DND-41 (cell line): ENCODE measurements around the gene CTNNA3.

Experiments
- ATAC-seq: fragments of 200-7000 bp; cut with Tn5 transposase; 3 replicates; pipeline ENCODE4 v1.9.1; 2021; ENCODE audit warnings: low read depth; ENCODE audit not compliant: insufficient read depth
- DNase-seq: peaks from one replicate; pipeline ENCODE4 v3.0.0-alpha.2; 2020
- H2AFZ ChIP-seq: 2 replicates; pipeline ENCODE4 v1.6.0; 2012; ENCODE audit warnings: low read depth, low read length
- H3K27ac ChIP-seq: 2 replicates; pipeline ENCODE4 v1.5.1; 2012; ENCODE audit warnings: low read length, inconsistent platforms
- H3K27me3 ChIP-seq: fragments of 200-600 bp; sonication (generic); 2 replicates; pipeline ENCODE4 v1.6.0; 2012; ENCODE audit warnings: low read length, mild to moderate bottlenecking, inconsistent platforms; ENCODE audit not compliant: insufficient read depth, poor library complexity
- H3K36me3 ChIP-seq: 2 replicates; pipeline ENCODE4 v1.5.1; 2012; ENCODE audit warnings: low read length, inconsistent platforms; ENCODE audit not compliant: insufficient read depth
- H3K4me1 ChIP-seq: 2 replicates; pipeline ENCODE4 v1.5.1; 2012; ENCODE audit warnings: mild to moderate bottlenecking, low read length; ENCODE audit not compliant: insufficient read depth
- H3K4me2 ChIP-seq: 2 replicates; pipeline ENCODE4 v1.6.0; 2012; ENCODE audit warnings: mild to moderate bottlenecking, moderate library complexity, low read length, inconsistent platforms; ENCODE audit not compliant: insufficient read depth
- H3K4me3 ChIP-seq, 2 experiments: fragments of 200-600 bp in 1 of 2; shearing (Covaris generic) in 1 of 2; 2 replicates each; pipeline ENCODE4 v1.5.1; 2012 to 2016; ENCODE audit warnings: inconsistent platforms in 2 of 2, low read length in 2 of 2, mild to moderate bottlenecking in 2 of 2, low read depth in 1 of 2, moderate library complexity in 1 of 2
- H3K79me2 ChIP-seq: 2 replicates; pipeline ENCODE4 v1.6.0; 2012; ENCODE audit warnings: low read length, inconsistent platforms; ENCODE audit not compliant: insufficient read depth
- H3K9ac ChIP-seq: 2 replicates; pipeline ENCODE4 v1.6.0; 2012; ENCODE audit warnings: low read depth, mild to moderate bottlenecking, inconsistent platforms, low read length, moderate library complexity
- H3K9me3 ChIP-seq: 2 replicates; pipeline ENCODE4 v1.5.1; 2012; ENCODE audit warnings: low read length, moderate library complexity, mild to moderate bottlenecking, inconsistent platforms; ENCODE audit not compliant: insufficient read depth, severe bottlenecking
- H4K20me1 ChIP-seq: 2 replicates; pipeline ENCODE4 v1.6.0; 2012; ENCODE audit warnings: low read length; ENCODE audit not compliant: insufficient read depth
- CTCF ChIP-seq: IDR thresholded peaks from 2 replicates; pipeline ENCODE4 v1.5.1; 2012; ENCODE audit warnings: borderline replicate concordance, low read length, moderate library complexity, mild to moderate bottlenecking; ENCODE audit not compliant: poor library complexity, severe bottlenecking; ENCODE audit errors: extremely low read depth
- EZH2 ChIP-seq: IDR thresholded peaks from 3 replicates; pipeline ENCODE4 v1.6.1; 2012; ENCODE audit warnings: borderline replicate concordance, low read depth, mild to moderate bottlenecking, moderate library complexity, low read length, inconsistent platforms; ENCODE audit not compliant: severe bottlenecking

Gene CTNNA3

DNA sequence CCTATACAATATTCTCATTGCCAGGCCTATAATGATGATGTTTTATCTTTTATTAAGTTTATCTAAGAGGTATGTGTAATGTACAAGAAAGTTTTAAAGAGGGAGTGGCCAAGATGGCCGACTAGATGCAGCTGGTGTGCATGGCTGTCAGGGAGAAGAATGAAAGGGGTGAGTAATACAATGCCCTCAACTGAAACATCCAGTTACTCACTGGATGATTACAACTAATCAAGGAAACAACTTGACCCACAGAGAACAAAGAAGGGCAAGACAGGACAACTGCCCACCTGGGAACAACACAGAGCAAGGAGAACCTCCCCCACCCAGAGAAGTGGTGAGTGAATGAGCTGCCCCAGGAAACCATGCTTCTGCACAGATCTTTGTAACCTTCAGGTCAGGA, 1650.1 kb downstream of the CTNNA3 start:
- H3K4me2 ChIP-seq, result no peak overlapping the region
- H3K4me1 ChIP-seq, result no peaks in the 10 kb centered on the region
- no peaks in the 10 kb centered on the region for H4K20me1 ChIP-seq
- TF ChIP-seq EZH2 (no peak), CTCF (no peak)
- ATAC-seq (no peak), DNase-seq (no peak)
- H3K4me3 ChIP-seq, result no peak overlapping the region
- no peak overlapping the region for H3K9ac ChIP-seq
- no peak overlapping the region for H2AFZ ChIP-seq
- no peak overlapping the region for H3K27ac ChIP-seq
- H3K27me3 ChIP-seq, result no peaks in the 10 kb centered on the region
- no peaks in the 10 kb centered on the region for H3K9me3 ChIP-seq
- H3K79me2 ChIP-seq, result no peaks in the 10 kb centered on the region
- H3K36me3 ChIP-seq, result no peaks in the 10 kb centered on the region

- ATAC-seq, result no peak
- no peak for TF ChIP-seq EZH2
- no peak for TF ChIP-seq CTCF
- no peak overlapping the region for H2AFZ ChIP-seq
These were observed 1654.2 kb downstream of the CTNNA3 start for GRCh38 chr10:66041771-66042170.

DNA sequence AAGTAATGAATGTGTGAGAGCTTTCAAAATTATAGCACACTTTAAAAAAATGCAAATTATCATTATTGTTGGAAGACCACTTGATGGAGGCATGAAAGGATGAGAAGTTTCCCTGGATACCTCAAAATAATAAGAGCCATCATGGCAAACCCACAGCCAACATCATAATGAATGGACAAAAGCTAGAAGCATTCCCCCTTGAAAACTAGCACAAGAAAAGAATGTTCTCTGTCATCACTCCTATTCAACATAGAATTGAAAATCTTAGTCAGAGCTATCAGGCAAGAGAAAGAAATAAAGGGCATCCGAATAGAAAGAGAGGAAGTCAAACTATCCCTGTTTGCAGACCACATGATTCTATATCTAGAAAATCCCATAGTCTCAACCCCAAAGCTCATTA, 1657.4 kb downstream of the CTNNA3 start:
- H3K36me3 ChIP-seq, result no peaks in the 10 kb centered on the region
- H3K9ac ChIP-seq, result no peak overlapping the region
- H3K27ac ChIP-seq, result no peak overlapping the region
- H4K20me1 ChIP-seq, result no peaks in the 10 kb centered on the region
- TF ChIP-seq CTCF (no peak), EZH2 (no peak)
- ATAC-seq, result no peak
- H3K9me3 ChIP-seq, result no peaks in the 10 kb centered on the region
- H3K4me3 ChIP-seq, result no peak overlapping the region
- no peaks in the 10 kb centered on the region for H3K27me3 ChIP-seq
- H3K4me2 ChIP-seq, result no peak overlapping the region
- H2AFZ ChIP-seq, result no peak overlapping the region
- DNase-seq, result no peak
- H3K4me1 ChIP-seq, result no peaks in the 10 kb centered on the region
- H3K79me2 ChIP-seq, result no peaks in the 10 kb centered on the region

More at GRCh38 chr10:66041771-66042170, 1654.2 kb downstream of the CTNNA3 start:
- Histone ChIP-seq H3K27me3 (no peaks in the 10 kb centered on the region), H3K4me2 (no peak overlapping the region), H3K4me3 (no peak overlapping the region), H3K9me3 (no peaks in the 10 kb centered on the region), H4K20me1 (no peaks in the 10 kb centered on the region), H3K79me2 (no peaks in the 10 kb centered on the region), H3K9ac (no peak overlapping the region), H3K27ac (no peak overlapping the region), H3K36me3 (no peaks in the 10 kb centered on the region), H3K4me1 (no peaks in the 10 kb centered on the region)
- no peak for DNase-seq

- Histone ChIP-seq H3K36me3 (no peaks in the 10 kb centered on the region), H3K4me2 (no peak overlapping the region), H3K9me3 (no peaks in the 10 kb centered on the region), H2AFZ (no peak overlapping the region), H3K9ac (no peak overlapping the region), H3K27me3 (no peaks in the 10 kb centered on the region), H3K79me2 (no peaks in the 10 kb centered on the region), H4K20me1 (no peaks in the 10 kb centered on the region), H3K4me1 (no peaks in the 10 kb centered on the region), H3K27ac (no peak overlapping the region), H3K4me3 (no peak overlapping the region)
- TF ChIP-seq CTCF, result no peak
- no peak for TF ChIP-seq EZH2
- no peak for ATAC-seq
- no peak for DNase-seq
These were observed 1669.7 kb downstream of the CTNNA3 start for GRCh38 chr10:66026321-66026720.
